Heart left ventricle (tissue), 16 donors: ENCODE results near the gene NBAS. TPM values are rescaled to one million over a fixed set of nuclear protein-coding genes. Genes with fewer than 3 reads are reported as not detected.

ENCODE experiments used
- ATAC-seq, 4 donors: fragments of 200-7000 bp; cut with Tn5 transposase; one replicate each; pipeline ENCODE4 v1.9.1; 2020 to 2022; ENCODE audit warnings: moderate library complexity in 4 of 4, mild to moderate bottlenecking in 3 of 4, moderate number of reproducible peaks in 1 of 4
- DNase-seq, 5 donors: peaks; one replicate each; pipeline ENCODE4 v3.0.0-alpha.2; 2020
- H3K27ac ChIP-seq, 12 donors: fragments of 200-600 bp; sonication (generic) in 4 of 12; one replicate each; pipeline versions ENCODE4 v1.5.0 to v1.8.0; 2016 to 2022; ENCODE audit warnings: mild to moderate bottlenecking in 2 of 12
- H3K27me3 ChIP-seq, 9 donors: fragments of 200-600 bp; sonication (generic) in 2 of 9; one replicate each; pipeline versions ENCODE4 v1.5.1 to v1.8.0; 2016 to 2022; ENCODE audit warnings: mild to moderate bottlenecking in 3 of 9
- H3K36me3 ChIP-seq, 9 donors: fragments of 200-600 bp; sonication (generic) in 2 of 9; one replicate each; pipeline versions ENCODE4 v1.5.0 to v1.8.0; 2018 to 2022; ENCODE audit warnings: mild to moderate bottlenecking in 2 of 9
- H3K4me1 ChIP-seq, 12 donors: fragments of 200-600 bp; sonication (generic) in 4 of 12; one replicate each; pipeline versions ENCODE4 v1.5.0 to v1.8.0; 2016 to 2022; ENCODE audit warnings: mild to moderate bottlenecking in 3 of 12
- H3K4me3 ChIP-seq, 12 donors: fragments of 200-600 bp; sonication (generic) in 4 of 12; one replicate each; pipeline versions ENCODE4 v1.5.0 to v1.8.0; 2017 to 2022; ENCODE audit warnings: mild to moderate bottlenecking in 9 of 12, moderate library complexity in 4 of 12
- H3K9me3 ChIP-seq, 12 donors: fragments of 200-600 bp; sonication (generic) in 4 of 12; one replicate each; pipeline versions ENCODE4 v1.5.0 to v1.8.0; 2016 to 2022; ENCODE audit warnings: mild to moderate bottlenecking in 1 of 12
- POLR2A ChIP-seq, 2 donors: fragments of 450-650 bp; IDR thresholded peaks; one replicate each; pipeline ENCODE4 v1.6.1; 2017; ENCODE audit warnings: antibody characterized with exemption in 2 of 2, mild to moderate bottlenecking in 2 of 2, moderate library complexity in 2 of 2
- WGBS, 4 donors: extraction: QIAGEN DNeasy Blood & Tissue Kit in 2 of 4; methylation state at CpG; one replicate each; pipeline versions ENCODE4 v1.1.5 to v1.1.7; 2013 to 2018; 5-methylcytosine and 5-hydroxymethylcytosine counted together
- intact Hi-C, 10 donors: fragments of 100-400 bp; cut with DNase I; formaldehyde crosslinking; loops; one replicate each; pipeline versions ENCODE4 v1.11.1 to v1.14.2; 2022
- polyA plus RNA-seq, 2 donors: library from polyadenylated mRNA; stranded (reverse); fragments of 200-250 nt; gene quantifications; one replicate each; pipeline ENCODE4 v1.2.3, GENCODE V29; 2013
- total RNA-seq, 9 donors: library from RNA; depleted of rRNA in 2 of 9; stranded (reverse); fragments of >200 nt in 2 of 9; fragmentation: NEBNext Ultra II Directional in 3 of 9; extraction: Animal tissue kit (Norgen Biotek cat#: 25700) in 3 of 9; gene quantifications; one replicate each; pipeline versions ENCODE4 v1.1.0 to v1.2.4, GENCODE V29; 2016 to 2023
- TF ChIP-seq, protein P1 (sequence below), 12 donors: fragments of 200-600 bp; sonication (generic) in 4 of 12; IDR thresholded peaks; one replicate each; pipeline versions ENCODE4 v1.5.0 to v1.8.0; 2018 to 2022; ENCODE audit warnings: antibody characterized with exemption in 12 of 12, mild to moderate bottlenecking in 5 of 12
- donor health status: ischemic (EF 13 %, LVEDD 7.1; RV severe dilation, severe dysfunction).
- donor health status: healthy with polysubstance abuse.
- donor health status: DM: no; HTN: yes; CAD: no.
- donor health status: DM: no; HTN: no; CAD: no.
- donor health status: ischemic (EF 25% LVEDD 6.9; RV normal size, moderate dysfunction).
- donor health status: ischemic (EF 25% LVEDD 5.7; RV mildly dilated, moderate dysfunction).
- donor health status: healthy.
- donor health status: DM: yes; HTN: yes; CAD: no.
- donor health status: ischemic (EF 35%, LVEDD 5.7; RV mildly dilated, moderate dysfunction).
- donor health status: nonischemic (EF 11% LVEDD 7.7; RV severe dilation, severe dysfunction).
- donor health status: DM: yes; HTN: yes; CAD: no.
- donor health status: PGD.
- donor health status: ischemic (EF 29% LVEDD 5.4; RV normal size, mild dysfunction).
- donor health status: nonischemic (EF 23%, LVEDD 6.1; RV moderate dilation, normal function).

Gene NBAS
- total and polyA plus RNA-seq, 11 donors = 23.1 to 63.0 (median 50.5) TPM

- Histone ChIP-seq H3K4me3 (no peak overlapping the region), H3K27ac (no peak overlapping the region), H3K36me3 (peaks cover 0 to 75% (median 70%) of the 10 kb centered on the region in 9 donors), H3K4me1 (peaks cover 0 to 29% (median 24%) of the 10 kb centered on the region in 12 donors), H3K9me3 (no peaks in the 10 kb centered on the region), H3K27me3 (no peaks in the 10 kb centered on the region)
- TF ChIP-seq, protein P1, sequence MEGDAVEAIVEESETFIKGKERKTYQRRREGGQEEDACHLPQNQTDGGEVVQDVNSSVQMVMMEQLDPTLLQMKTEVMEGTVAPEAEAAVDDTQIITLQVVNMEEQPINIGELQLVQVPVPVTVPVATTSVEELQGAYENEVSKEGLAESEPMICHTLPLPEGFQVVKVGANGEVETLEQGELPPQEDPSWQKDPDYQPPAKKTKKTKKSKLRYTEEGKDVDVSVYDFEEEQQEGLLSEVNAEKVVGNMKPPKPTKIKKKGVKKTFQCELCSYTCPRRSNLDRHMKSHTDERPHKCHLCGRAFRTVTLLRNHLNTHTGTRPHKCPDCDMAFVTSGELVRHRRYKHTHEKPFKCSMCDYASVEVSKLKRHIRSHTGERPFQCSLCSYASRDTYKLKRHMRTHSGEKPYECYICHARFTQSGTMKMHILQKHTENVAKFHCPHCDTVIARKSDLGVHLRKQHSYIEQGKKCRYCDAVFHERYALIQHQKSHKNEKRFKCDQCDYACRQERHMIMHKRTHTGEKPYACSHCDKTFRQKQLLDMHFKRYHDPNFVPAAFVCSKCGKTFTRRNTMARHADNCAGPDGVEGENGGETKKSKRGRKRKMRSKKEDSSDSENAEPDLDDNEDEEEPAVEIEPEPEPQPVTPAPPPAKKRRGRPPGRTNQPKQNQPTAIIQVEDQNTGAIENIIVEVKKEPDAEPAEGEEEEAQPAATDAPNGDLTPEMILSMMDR (IDR thresholded peaks at IDR 0.05) = no peak
- no peak for TF ChIP-seq POLR2A (IDR thresholded peaks at IDR 0.05)
- 86 to 92% (median 89%) methylated on average over 4 of the region's 4 CpGs for WGBS, 4 donors
- DNase-seq = no peak
- ATAC-seq = no peak
- intact Hi-C loops = no loop called here
Measured at GRCh38 chr2:15596968-15597367, 35.8 kb upstream of the NBAS start.

- no peak for TF ChIP-seq POLR2A (IDR thresholded peaks at IDR 0.05)
- TF ChIP-seq, protein P1 (IDR thresholded peaks at IDR 0.05) = no peak
- no peaks in the 10 kb centered on the region for H3K27me3 ChIP-seq
- H3K4me1 ChIP-seq = peaks cover 0 to 31% (median 25%) of the 10 kb centered on the region in 12 donors
- no peak overlapping the region for H3K4me3 ChIP-seq
- DNase-seq (no peak), ATAC-seq (no peak)
- H3K27ac ChIP-seq = no peak overlapping the region
- WGBS, 4 donors = 77 to 84% (median 81%) methylated on average over 2 of the region's 2 CpGs
- H3K36me3 ChIP-seq = peaks cover 0 to 69% (median 64%) of the 10 kb centered on the region in 9 donors
- no peaks in the 10 kb centered on the region for H3K9me3 ChIP-seq
- intact Hi-C loops = no loop called here
Measured at GRCh38 chr2:15596350-15596749, 35.2 kb upstream of the NBAS start.

DNA sequence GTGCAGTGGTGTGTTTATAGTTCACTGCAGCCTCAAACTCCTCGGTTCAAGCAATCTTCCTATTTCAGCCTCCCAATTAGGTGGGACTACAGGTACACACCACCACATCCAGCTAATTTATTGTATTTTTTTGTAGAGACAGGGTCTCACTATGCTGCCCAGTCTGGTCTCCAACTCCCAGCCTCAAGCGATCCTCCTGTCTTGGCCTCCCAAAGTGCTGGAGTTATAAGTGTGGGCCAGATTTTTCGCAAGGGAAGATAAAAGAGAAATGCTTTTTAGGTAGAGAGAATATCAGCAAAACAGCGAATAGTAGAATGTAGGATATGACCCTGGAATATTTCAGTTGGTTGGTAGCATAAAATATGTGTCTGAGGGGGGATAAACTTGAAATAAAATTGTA, 34.8 kb upstream of the NBAS start:
- ATAC-seq = no peak
- intact Hi-C loops = no loop called here
- WGBS, 4 donors = 92 to 98% (median 96%) methylated on average over 4 of the region's 4 CpGs

DNA sequence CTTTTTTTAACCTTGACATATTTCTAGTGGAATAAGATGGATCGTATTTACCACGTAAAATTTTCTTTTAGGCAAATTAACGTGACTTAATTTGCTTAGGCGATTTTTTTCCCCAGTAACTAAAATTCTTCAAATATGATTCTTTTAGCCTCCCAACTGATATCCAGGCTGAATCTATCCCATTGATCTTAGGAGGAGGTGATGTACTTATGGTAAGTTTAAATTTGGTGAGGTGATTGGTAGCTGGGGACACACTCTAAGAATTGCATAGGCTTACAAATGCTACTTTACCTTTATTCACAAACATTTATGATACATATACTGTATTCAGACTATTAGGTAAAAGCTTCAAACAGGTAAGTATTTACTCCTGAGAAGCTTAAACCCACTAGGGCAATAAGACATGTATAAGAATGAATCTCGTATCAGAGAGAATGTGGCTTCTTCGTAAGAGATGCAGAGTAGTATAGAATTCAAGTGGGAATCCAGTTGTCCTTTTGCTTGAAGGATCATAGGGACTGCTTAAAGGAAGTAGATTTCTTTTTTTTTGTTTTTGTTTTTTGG, 34.3 kb upstream of the NBAS start:
- Histone ChIP-seq H3K4me1 (peaks cover 0 to 35% (median 29%) of the 10 kb centered on the region in 12 donors), H3K27me3 (no peaks in the 10 kb centered on the region), H3K36me3 (peaks cover 0 to 60% (median 55%) of the 10 kb centered on the region in 9 donors), H3K9me3 (no peaks in the 10 kb centered on the region), H3K27ac (peak overlapping the region in 1 of 12 donors; percentile 32), H3K4me3 (no peak overlapping the region)
- no peak for TF ChIP-seq POLR2A (IDR thresholded peaks at IDR 0.05)
- TF ChIP-seq, protein P1 (IDR thresholded peaks at IDR 0.05) = no peak
- 94 to 97% (median 95%) methylated on average over 6 of the region's 6 CpGs for WGBS, 4 donors
- ATAC-seq (no peak), DNase-seq (no peak)
- intact Hi-C loops = no loop called here

More for the DNA sequence above, 34.8 kb upstream of the NBAS start:
- TF ChIP-seq, protein P1 (IDR thresholded peaks at IDR 0.05) = no peak
- TF ChIP-seq POLR2A (IDR thresholded peaks at IDR 0.05) = no peak
- Histone ChIP-seq H3K36me3 (peaks cover 0 to 65% (median 60%) of the 10 kb centered on the region in 9 donors), H3K4me3 (no peak overlapping the region), H3K27ac (no peak overlapping the region), H3K27me3 (no peaks in the 10 kb centered on the region), H3K4me1 (peaks cover 0 to 35% (median 28%) of the 10 kb centered on the region in 12 donors), H3K9me3 (no peaks in the 10 kb centered on the region)
- no peak for DNase-seq
